Endothelial cell of umbilical vein (primary cell): ENCODE measurements around the gene MACROH2A1.

Source experiments
- CTCF ChIP-seq, 2 donors: IDR thresholded peaks; 1 replicate in 1 of 2; 2 replicates in 1 of 2; pipeline ENCODE4 v1.5.1; 2011; ENCODE audit warnings: low read length in 2 of 2, mild to moderate bottlenecking in 2 of 2, moderate library complexity in 2 of 2, control low read depth in 1 of 2, inconsistent platforms in 1 of 2, low read depth in 1 of 2; ENCODE audit not compliant: insufficient read depth in 1 of 2; ENCODE audit errors: extremely low read depth in 1 of 2
- EZH2 ChIP-seq: IDR thresholded peaks from 2 replicates; pipeline ENCODE4 v1.6.1; 2012; ENCODE audit warnings: borderline replicate concordance, low read depth, mild to moderate bottlenecking, moderate library complexity, low read length, inconsistent platforms; ENCODE audit not compliant: severe bottlenecking
- GATA2 ChIP-seq: IDR thresholded peaks from 2 replicates; pipeline ENCODE4 v1.7.0; 2011; ENCODE audit warnings: low read depth, mild to moderate bottlenecking, moderate library complexity, mixed read lengths, low read length; ENCODE audit not compliant: insufficient read length, insufficient read depth
- POLR2A ChIP-seq: IDR thresholded peaks from 2 replicates; pipeline ENCODE4 v1.6.1; 2012; ENCODE audit warnings: low read depth, mild to moderate bottlenecking, control low read depth, low read length
- POLR2AphosphoS5 ChIP-seq: IDR thresholded peaks from 2 replicates; pipeline ENCODE4 v1.6.1; 2012; ENCODE audit warnings: low read depth, mild to moderate bottlenecking, control low read depth, low read length, moderate library complexity; ENCODE audit not compliant: insufficient read depth
- TF ChIP-seq, protein P1 (sequence below): IDR thresholded peaks from 2 replicates; pipeline ENCODE4 v1.6.1; 2011; ENCODE audit not compliant: insufficient read depth, insufficient read length

- TF ChIP-seq, protein P1, sequence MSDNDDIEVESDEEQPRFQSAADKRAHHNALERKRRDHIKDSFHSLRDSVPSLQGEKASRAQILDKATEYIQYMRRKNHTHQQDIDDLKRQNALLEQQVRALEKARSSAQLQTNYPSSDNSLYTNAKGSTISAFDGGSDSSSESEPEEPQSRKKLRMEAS, result no peak
- TF ChIP-seq CTCF (IDR thresholded peaks at IDR 0.05; ENCODE audit: extremely low read depth in 1 of 2, insufficient read depth in 1 of 2, low read depth in 1 of 2, low read length in 2 of 2) (no peak), POLR2A (no peak), EZH2 (no peak), POLR2AphosphoS5 (no peak), GATA2 (no peak)
Measured at GRCh38 chr5:135437796-135438560, 38.9 kb upstream of the MACROH2A1 start.
